DND-41 (cell line): ENCODE measurements around the gene ARHGAP22.

Experiments
- ATAC-seq: fragments of 200-7000 bp; cut with Tn5 transposase; 3 replicates; pipeline ENCODE4 v1.9.1; 2021; ENCODE audit warnings: low read depth; ENCODE audit not compliant: insufficient read depth
- DNase-seq: peaks from one replicate; pipeline ENCODE4 v3.0.0-alpha.2; 2020
- H2AFZ ChIP-seq: 2 replicates; pipeline ENCODE4 v1.6.0; 2012; ENCODE audit warnings: low read depth, low read length
- H3K27ac ChIP-seq: 2 replicates; pipeline ENCODE4 v1.5.1; 2012; ENCODE audit warnings: low read length, inconsistent platforms
- H3K27me3 ChIP-seq: fragments of 200-600 bp; sonication (generic); 2 replicates; pipeline ENCODE4 v1.6.0; 2012; ENCODE audit warnings: low read length, mild to moderate bottlenecking, inconsistent platforms; ENCODE audit not compliant: insufficient read depth, poor library complexity
- H3K36me3 ChIP-seq: 2 replicates; pipeline ENCODE4 v1.5.1; 2012; ENCODE audit warnings: low read length, inconsistent platforms; ENCODE audit not compliant: insufficient read depth
- H3K4me1 ChIP-seq: 2 replicates; pipeline ENCODE4 v1.5.1; 2012; ENCODE audit warnings: mild to moderate bottlenecking, low read length; ENCODE audit not compliant: insufficient read depth
- H3K4me2 ChIP-seq: 2 replicates; pipeline ENCODE4 v1.6.0; 2012; ENCODE audit warnings: mild to moderate bottlenecking, moderate library complexity, low read length, inconsistent platforms; ENCODE audit not compliant: insufficient read depth
- H3K4me3 ChIP-seq, 2 experiments: fragments of 200-600 bp in 1 of 2; shearing (Covaris generic) in 1 of 2; 2 replicates each; pipeline ENCODE4 v1.5.1; 2012 to 2016; ENCODE audit warnings: inconsistent platforms in 2 of 2, low read length in 2 of 2, mild to moderate bottlenecking in 2 of 2, low read depth in 1 of 2, moderate library complexity in 1 of 2
- H3K79me2 ChIP-seq: 2 replicates; pipeline ENCODE4 v1.6.0; 2012; ENCODE audit warnings: low read length, inconsistent platforms; ENCODE audit not compliant: insufficient read depth
- H3K9ac ChIP-seq: 2 replicates; pipeline ENCODE4 v1.6.0; 2012; ENCODE audit warnings: low read depth, mild to moderate bottlenecking, inconsistent platforms, low read length, moderate library complexity
- H3K9me3 ChIP-seq: 2 replicates; pipeline ENCODE4 v1.5.1; 2012; ENCODE audit warnings: low read length, moderate library complexity, mild to moderate bottlenecking, inconsistent platforms; ENCODE audit not compliant: insufficient read depth, severe bottlenecking
- H4K20me1 ChIP-seq: 2 replicates; pipeline ENCODE4 v1.6.0; 2012; ENCODE audit warnings: low read length; ENCODE audit not compliant: insufficient read depth
- CTCF ChIP-seq: IDR thresholded peaks from 2 replicates; pipeline ENCODE4 v1.5.1; 2012; ENCODE audit warnings: borderline replicate concordance, low read length, moderate library complexity, mild to moderate bottlenecking; ENCODE audit not compliant: poor library complexity, severe bottlenecking; ENCODE audit errors: extremely low read depth
- EZH2 ChIP-seq: IDR thresholded peaks from 3 replicates; pipeline ENCODE4 v1.6.1; 2012; ENCODE audit warnings: borderline replicate concordance, low read depth, mild to moderate bottlenecking, moderate library complexity, low read length, inconsistent platforms; ENCODE audit not compliant: severe bottlenecking

The ARHGAP22 gene

DNA sequence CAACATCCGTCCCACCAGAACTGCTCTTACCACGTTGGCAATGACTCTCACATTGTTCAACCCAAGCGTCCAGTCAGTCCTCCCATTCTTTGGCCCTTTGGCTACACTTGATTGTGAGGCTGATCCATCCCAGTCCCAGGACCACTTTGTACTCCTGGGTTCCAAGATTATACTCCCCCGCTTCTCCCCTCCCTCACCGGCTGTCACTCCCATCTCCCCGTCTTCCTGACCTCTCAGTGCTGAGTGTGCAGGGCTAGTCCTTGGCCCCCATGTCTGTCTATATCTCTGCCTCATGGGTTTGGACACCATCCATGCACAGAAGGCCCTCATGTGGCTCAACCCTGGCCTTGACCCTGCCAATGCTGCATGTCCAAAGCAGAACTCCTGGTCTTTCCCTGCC, 12.5 kb downstream of the ARHGAP22 start:
- Histone ChIP-seq H3K27me3 (peaks cover 4% of the 10 kb centered on the region), H3K4me1 (no peaks in the 10 kb centered on the region), H4K20me1 (no peaks in the 10 kb centered on the region), H2AFZ (no peak overlapping the region), H3K27ac (no peak overlapping the region), H3K4me3 (no peak overlapping the region), H3K79me2 (no peaks in the 10 kb centered on the region), H3K9me3 (no peaks in the 10 kb centered on the region), H3K9ac (no peak overlapping the region), H3K4me2 (no peak overlapping the region), H3K36me3 (no peaks in the 10 kb centered on the region)
- DNase-seq (no peak), ATAC-seq (no peak)
- TF ChIP-seq CTCF (no peak), EZH2 (no peak)

- no peak overlapping the region for H3K9ac ChIP-seq
- H3K4me1 ChIP-seq = no peaks in the 10 kb centered on the region
- no peak overlapping the region for H2AFZ ChIP-seq
- no peak overlapping the region for H3K27ac ChIP-seq
- H3K36me3 ChIP-seq = no peaks in the 10 kb centered on the region
- no peak overlapping the region for H3K4me3 ChIP-seq
- H4K20me1 ChIP-seq = no peaks in the 10 kb centered on the region
- TF ChIP-seq CTCF (no peak), EZH2 (no peak)
- ATAC-seq (no peak), DNase-seq (no peak)
- no peaks in the 10 kb centered on the region for H3K9me3 ChIP-seq
- H3K79me2 ChIP-seq = no peaks in the 10 kb centered on the region
- H3K4me2 ChIP-seq = no peak overlapping the region
- H3K27me3 ChIP-seq = peaks cover 4% of the 10 kb centered on the region
Measured at GRCh38 chr10:48590945-48591344, 13.9 kb downstream of the ARHGAP22 start.

- Histone ChIP-seq H3K79me2 (no peaks in the 10 kb centered on the region), H3K4me3 (no peak overlapping the region)
Measured at GRCh38 chr10:48589266-48589665, 15.6 kb downstream of the ARHGAP22 start.

More at GRCh38 chr10:48589266-48589665, 15.6 kb downstream of the ARHGAP22 start:
- TF ChIP-seq EZH2 (no peak), CTCF (no peak)
- no peak overlapping the region for H3K9ac ChIP-seq
- no peak overlapping the region for H3K4me2 ChIP-seq
- H3K4me1 ChIP-seq = no peaks in the 10 kb centered on the region
- DNase-seq (no peak), ATAC-seq (no peak)
- no peaks in the 10 kb centered on the region for H4K20me1 ChIP-seq
- H3K27ac ChIP-seq = no peak overlapping the region
- peaks cover 2% of the 10 kb centered on the region for H3K27me3 ChIP-seq
- H3K9me3 ChIP-seq = no peaks in the 10 kb centered on the region
- H2AFZ ChIP-seq = no peak overlapping the region
- H3K36me3 ChIP-seq = no peaks in the 10 kb centered on the region
